GM18951 (cell line): ENCODE measurements around the gene AP4M1.
A peak's percentile ranks its signal among the peaks of the same experiment; 100 is the strongest.

Experiments used
- POLR2A ChIP-seq: IDR thresholded peaks from 4 replicates; pipeline ENCODE4 v1.6.1; 2011; ENCODE audit warnings: mild to moderate bottlenecking; ENCODE audit not compliant: insufficient read length, insufficient read depth; ENCODE audit errors: extremely low read depth
- in situ Hi-C: fragments of 300-500 bp; cut with MboI; formaldehyde crosslinking; loops from one replicate; pipeline ENCODE4 v1.12.0; 2022; ENCODE audit warnings: low sequenced_read_pairs, mixed read lengths, inconsistent platforms; ENCODE audit not compliant: unreplicated experiment

Gene AP4M1

GRCh38 chr7:100077205-100077604 is 24.2 kb upstream of the AP4M1 start:
- in situ Hi-C loops: no loop called here
- no peak for TF ChIP-seq POLR2A

- in situ Hi-C loops: no loop called here
- TF ChIP-seq POLR2A: no peak
Measured at GRCh38 chr7:100079024-100079560, 22.4 kb upstream of the AP4M1 start.

DNA sequence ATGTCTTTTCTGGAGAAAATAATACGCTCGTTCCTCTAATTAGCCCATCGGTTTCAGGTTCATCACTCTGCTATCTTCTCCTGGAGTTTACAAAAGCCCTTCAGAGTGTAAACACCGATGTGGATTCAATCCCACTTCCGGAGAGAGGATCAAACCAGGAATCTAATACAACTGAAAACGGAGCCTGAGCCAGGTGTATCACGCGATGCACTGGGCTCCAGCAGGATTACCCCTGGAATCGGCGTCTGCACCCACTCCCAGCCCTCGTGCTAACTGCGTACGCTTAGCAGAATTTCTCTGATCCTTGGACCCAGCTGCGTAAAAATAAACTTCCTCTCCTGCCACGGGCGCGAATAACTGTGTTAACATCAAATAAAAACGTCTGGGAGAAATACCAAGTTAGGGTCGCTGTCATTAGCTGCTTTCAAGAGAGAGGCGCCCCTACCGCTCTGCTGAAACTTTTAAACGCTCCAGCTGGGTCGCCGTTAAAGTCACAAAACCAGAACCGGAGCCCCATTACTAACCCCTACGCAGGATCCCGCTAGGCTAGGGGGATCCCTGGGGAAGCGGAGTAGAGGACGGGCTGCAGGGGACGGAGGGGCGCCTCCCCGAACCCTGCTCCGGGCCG is 20.4 kb upstream of the AP4M1 start:
- in situ Hi-C loops: no loop called here
- no peak for TF ChIP-seq POLR2A

DNA sequence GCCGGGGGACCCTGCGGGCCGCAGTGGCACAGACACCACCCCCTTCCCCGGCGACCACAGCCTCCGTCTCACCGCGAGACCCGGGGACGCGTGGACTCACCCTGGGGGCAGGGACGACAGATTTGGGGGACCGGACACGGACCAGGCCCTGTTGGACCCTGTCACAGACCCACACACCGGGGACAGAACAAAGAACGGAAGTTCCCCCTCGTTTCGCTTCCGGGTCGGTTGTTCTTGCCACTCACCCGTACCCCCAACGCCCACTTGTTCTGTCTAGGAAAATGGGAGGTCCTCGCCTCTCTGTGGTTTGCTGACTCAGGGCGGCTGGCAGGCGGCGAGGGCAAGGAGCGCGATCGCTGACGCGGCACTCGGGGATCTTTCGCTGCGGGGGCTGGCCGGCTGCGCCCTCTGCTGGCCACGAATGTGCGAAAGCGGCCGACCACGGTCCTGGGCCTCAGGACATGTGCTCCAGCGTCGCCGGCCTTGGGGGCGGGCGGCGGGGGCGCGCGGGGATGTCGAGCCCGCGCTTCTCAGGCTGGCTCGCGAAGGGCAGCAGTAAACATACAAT is 19.8 kb upstream of the AP4M1 start, which contains the start of gene ZNF3:
Gene ZNF3, minus strand, starts transcription at position 189 of the 568 bp plus-strand sequence. CDS start 4,366 bp downstream, outside the sequence.
- in situ Hi-C loops: no loop called here
- peak; percentile 83 for TF ChIP-seq POLR2A

- in situ Hi-C loops: no loop called here
- no peak for TF ChIP-seq POLR2A
Measured at GRCh38 chr7:100082978-100083377, 18.5 kb upstream of the AP4M1 start.

DNA sequence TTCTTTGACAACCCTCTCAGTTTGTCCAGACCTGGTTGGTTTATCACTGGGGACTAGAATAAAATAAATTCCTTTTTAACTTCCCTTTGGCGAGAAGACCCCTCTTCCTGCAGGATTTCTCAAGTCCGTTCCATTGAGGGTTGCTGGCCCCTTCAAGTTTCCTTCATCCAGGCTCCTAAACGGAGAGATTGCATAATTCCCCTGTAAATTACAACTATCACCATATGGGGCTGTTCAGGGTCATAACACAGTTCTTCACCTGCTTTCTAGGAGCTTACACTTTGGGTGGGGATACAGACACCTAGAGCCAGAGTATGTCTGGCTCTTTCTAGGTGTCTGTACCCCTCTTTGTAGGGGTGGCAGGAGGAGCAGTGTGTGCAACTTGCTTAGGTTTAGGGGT is 15.9 kb upstream of the AP4M1 start:
- TF ChIP-seq POLR2A: no peak
- in situ Hi-C loops: no loop called here

GRCh38 chr7:100087055-100087750 is 14.2 kb upstream of the AP4M1 start:
- no peak for TF ChIP-seq POLR2A
- in situ Hi-C loops: no loop called here

DNA sequence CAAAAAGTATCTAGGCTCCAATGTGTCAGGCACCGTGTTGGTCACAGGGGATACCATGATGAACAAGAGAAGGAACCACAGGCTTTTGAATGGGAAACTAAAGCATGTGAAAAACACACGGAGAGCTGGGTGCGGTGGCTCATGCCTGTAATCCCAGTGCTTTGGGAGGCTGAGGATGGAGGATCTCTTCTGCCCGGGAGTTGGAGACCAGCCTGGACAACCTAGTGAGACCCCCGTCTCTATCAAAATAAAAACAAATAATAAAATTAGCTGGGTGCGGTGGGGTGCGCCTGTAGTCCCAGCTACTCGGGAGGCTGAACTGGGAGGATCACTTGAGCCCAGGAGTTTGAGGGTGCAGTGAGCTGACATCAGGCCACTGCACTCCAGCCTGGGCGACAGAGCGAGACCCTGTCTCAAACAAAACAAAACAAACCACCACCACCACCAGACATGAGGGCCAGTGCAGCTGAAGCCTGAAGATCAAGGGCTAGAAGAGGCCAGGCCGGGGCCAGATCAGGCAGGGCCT is 13.3 kb upstream of the AP4M1 start:
- in situ Hi-C loops: no loop called here
- no peak for TF ChIP-seq POLR2A

DNA sequence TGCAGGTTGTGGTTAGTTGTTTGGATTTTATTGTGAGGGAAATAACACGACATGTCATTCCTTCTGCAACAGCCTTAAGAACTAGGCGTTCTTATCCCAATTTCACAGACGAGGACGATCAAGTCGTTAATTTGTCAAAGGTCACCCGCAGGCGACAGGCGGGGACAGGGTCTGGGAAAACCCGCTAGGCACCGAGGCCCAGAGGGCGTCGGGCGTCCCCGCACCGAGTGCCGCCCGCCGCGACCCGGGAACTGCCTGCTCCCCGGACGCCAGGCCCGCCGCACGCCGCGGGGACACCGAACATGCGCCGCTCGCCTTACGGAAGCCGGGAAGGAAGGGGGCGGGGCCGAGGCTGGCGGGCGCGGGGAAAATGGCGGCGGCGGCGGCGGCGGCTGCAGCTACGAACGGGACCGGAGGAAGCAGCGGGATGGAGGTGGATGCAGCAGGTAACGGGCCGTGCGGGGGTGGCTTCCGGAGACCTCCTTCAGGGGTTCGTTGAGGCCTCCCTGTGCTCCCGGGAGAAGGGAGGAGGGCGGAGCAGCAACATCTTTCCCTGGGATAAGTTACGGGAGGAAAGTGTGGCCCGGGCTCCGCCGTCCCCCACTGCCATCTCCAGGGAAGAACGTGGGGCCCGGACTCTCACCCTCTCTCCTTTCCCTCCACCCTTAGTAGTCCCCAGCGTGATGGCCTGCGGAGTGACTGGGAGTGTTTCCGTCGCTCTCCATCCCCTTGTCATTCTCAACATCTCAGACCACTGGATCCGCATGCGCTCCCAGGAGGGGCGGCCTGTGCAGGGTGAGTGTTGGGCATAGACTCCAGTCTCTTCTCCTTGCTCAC is 12.6 kb upstream of the AP4M1 start, which contains the start of gene COPS6:
Gene COPS6, plus strand, starts transcription at position 349 of the 837 bp plus-strand sequence. Its CDS starts 22 bp downstream, at position 371.
- in situ Hi-C loops: no loop called here
- peak; percentile 97 for TF ChIP-seq POLR2A

GRCh38 chr7:100089458-100090196 is 11.8 kb upstream of the AP4M1 start:
- TF ChIP-seq POLR2A: no peak
- in situ Hi-C loops: no loop called here

GRCh38 chr7:100090527-100091410 is 10.7 kb upstream of the AP4M1 start:
- in situ Hi-C loops: no loop called here

More at GRCh38 chr7:100090527-100091410, 10.7 kb upstream of the AP4M1 start:
- peak; percentile 5 for TF ChIP-seq POLR2A
